ENCODE results near the gene PDE4D. TPM values are rescaled to one million over a fixed set of nuclear protein-coding genes. Genes with fewer than 3 reads are reported as not detected.

Gene PDE4D
- total RNA-seq, 1 experiment from 2014 or later = 6.5 TPM

GRCh38 chr5:59500014-59500413, 393.5 kb downstream of the PDE4D start:
- TF ChIP-seq CTCF (conservative IDR thresholded peaks at IDR 0.05; ENCODE audit: low read depth, low read length) (no peak), EZH2 (IDR thresholded peaks at IDR 0.05; ENCODE audit: borderline replicate concordance, low read depth, low read length, poor library complexity, severe bottlenecking) (no peak)
- ChIA-PET CTCF (no interaction called here), POLR2A (ENCODE audit: low non-redundant PET) (no interaction called here)
- Histone ChIP-seq H3K4me3 (ENCODE audit: low read depth, low read length, poor library complexity, severe bottlenecking) (no peak overlapping the region), H3K4me1 (ENCODE audit: insufficient read depth, low read length, poor library complexity, severe bottlenecking) (no peaks in the 10 kb centered on the region), H3K36me3 (ENCODE audit: insufficient read depth, low read length, poor library complexity, severe bottlenecking) (no peaks in the 10 kb centered on the region), H3K9me3 (ENCODE audit: low read depth, low read length, poor library complexity, severe bottlenecking) (no peaks in the 10 kb centered on the region), H3K27me3 (replicated peaks; ENCODE audit: insufficient read depth, low read depth, low read length, poor library complexity) (peaks cover 35% of the 10 kb centered on the region), H3K27ac (ENCODE audit: low read depth, low read length, poor library complexity, severe bottlenecking) (no peak overlapping the region)
- intact Hi-C loops (cut with micrococcal nuclease; ENCODE audit: unreplicated experiment) = loop anchor here (5.0 kb wide), 1 partner anchor 297 kb away; no protein-coding TSS in a partner anchor
- no peak for DNase-seq (ENCODE audit: low spot score)
- no TSS peak for BruUV-seq (replicated peaks)

GRCh38 chr5:59497207-59497606, 396.3 kb downstream of the PDE4D start:
- ChIA-PET POLR2A (ENCODE audit: low non-redundant PET) (no interaction called here), CTCF (no interaction called here)
- intact Hi-C loops (cut with micrococcal nuclease; ENCODE audit: unreplicated experiment) = loop anchor here (5.0 to 10.0 kb wide), 2 partner anchors 105 to 302 kb away; no protein-coding TSS in a partner anchor
- no peak overlapping the region for H3K27ac ChIP-seq (ENCODE audit: low read depth, low read length, poor library complexity, severe bottlenecking)
- H3K9me3 ChIP-seq (ENCODE audit: low read depth, low read length, poor library complexity, severe bottlenecking) = no peaks in the 10 kb centered on the region
- H3K36me3 ChIP-seq (ENCODE audit: insufficient read depth, low read length, poor library complexity, severe bottlenecking) = no peaks in the 10 kb centered on the region
- no peak for TF ChIP-seq EZH2 (IDR thresholded peaks at IDR 0.05; ENCODE audit: borderline replicate concordance, low read depth, low read length, poor library complexity, severe bottlenecking)
- H3K4me3 ChIP-seq (ENCODE audit: low read depth, low read length, poor library complexity, severe bottlenecking) = no peak overlapping the region
- BruUV-seq (replicated peaks) = no TSS peak
- peaks cover 35% of the 10 kb centered on the region for H3K27me3 ChIP-seq (replicated peaks; ENCODE audit: insufficient read depth, low read depth, low read length, poor library complexity)
- DNase-seq (ENCODE audit: low spot score) = no peak
- no peaks in the 10 kb centered on the region for H3K4me1 ChIP-seq (ENCODE audit: insufficient read depth, low read length, poor library complexity, severe bottlenecking)

- TF ChIP-seq EZH2 (IDR thresholded peaks at IDR 0.05; ENCODE audit: borderline replicate concordance, low read depth, low read length, poor library complexity, severe bottlenecking) = no peak
- peak; percentile 71 for TF ChIP-seq CTCF (conservative IDR thresholded peaks at IDR 0.05; ENCODE audit: low read depth, low read length)
- intact Hi-C loops (cut with micrococcal nuclease; ENCODE audit: unreplicated experiment) = loop anchor here (5.0 to 10.0 kb wide), 2 partner anchors 104 to 302 kb away; no protein-coding TSS in a partner anchor
- no peaks in the 10 kb centered on the region for H3K9me3 ChIP-seq (ENCODE audit: low read depth, low read length, poor library complexity, severe bottlenecking)
- ChIA-PET POLR2A (ENCODE audit: low non-redundant PET) (no interaction called here), CTCF (no interaction called here)
- peak; percentile 60 for DNase-seq (ENCODE audit: low spot score)
- no peaks in the 10 kb centered on the region for H3K4me1 ChIP-seq (ENCODE audit: insufficient read depth, low read length, poor library complexity, severe bottlenecking)
- H3K27me3 ChIP-seq (replicated peaks; ENCODE audit: insufficient read depth, low read depth, low read length, poor library complexity) = peaks cover 32% of the 10 kb centered on the region
- H3K36me3 ChIP-seq (ENCODE audit: insufficient read depth, low read length, poor library complexity, severe bottlenecking) = no peaks in the 10 kb centered on the region
- BruUV-seq (replicated peaks) = no TSS peak
- no peak overlapping the region for H3K27ac ChIP-seq (ENCODE audit: low read depth, low read length, poor library complexity, severe bottlenecking)
- no peak overlapping the region for H3K4me3 ChIP-seq (ENCODE audit: low read depth, low read length, poor library complexity, severe bottlenecking)
Observed at GRCh38 chr5:59496524-59497134, 396.9 kb downstream of the PDE4D start.

GRCh38 chr5:59491945-59492344, 401.6 kb downstream of the PDE4D start:
- TF ChIP-seq EZH2 (IDR thresholded peaks at IDR 0.05; ENCODE audit: borderline replicate concordance, low read depth, low read length, poor library complexity, severe bottlenecking) (no peak), CTCF (conservative IDR thresholded peaks at IDR 0.05; ENCODE audit: low read depth, low read length) (no peak)
- ChIA-PET POLR2A (ENCODE audit: low non-redundant PET) (no interaction called here), CTCF (no interaction called here)
- no peaks in the 10 kb centered on the region for H3K36me3 ChIP-seq (ENCODE audit: insufficient read depth, low read length, poor library complexity, severe bottlenecking)
- H3K27me3 ChIP-seq (replicated peaks; ENCODE audit: insufficient read depth, low read depth, low read length, poor library complexity) = no peaks in the 10 kb centered on the region
- intact Hi-C loops (cut with micrococcal nuclease; ENCODE audit: unreplicated experiment) = loop anchor here (10.0 kb wide), 1 partner anchor 297 kb away; no protein-coding TSS in a partner anchor
- H3K4me3 ChIP-seq (ENCODE audit: low read depth, low read length, poor library complexity, severe bottlenecking) = no peak overlapping the region
- H3K9me3 ChIP-seq (ENCODE audit: low read depth, low read length, poor library complexity, severe bottlenecking) = no peaks in the 10 kb centered on the region
- DNase-seq (ENCODE audit: low spot score) = no peak
- H3K27ac ChIP-seq (ENCODE audit: low read depth, low read length, poor library complexity, severe bottlenecking) = no peak overlapping the region
- H3K4me1 ChIP-seq (ENCODE audit: insufficient read depth, low read length, poor library complexity, severe bottlenecking) = no peaks in the 10 kb centered on the region
- BruUV-seq (replicated peaks) = no TSS peak
